Mucosa of descending colon (tissue), 3 donors: ENCODE measurements around the gene RTBDN. TPM values are rescaled to one million over a fixed set of nuclear protein-coding genes. Genes with fewer than 3 reads are reported as not detected.

Source experiments
- ATAC-seq: fragments of 200-7000 bp; cut with Tn5 transposase; one replicate; pipeline ENCODE4 v1.9.1; 2020; ENCODE audit warnings: mild to moderate bottlenecking, moderate library complexity
- DNase-seq, 3 donors: peaks; one replicate each; pipeline ENCODE4 v3.0.0-alpha.2; 2020
- H3K36me3 ChIP-seq: fragments of 200-600 bp; one replicate; pipeline ENCODE4 v1.8.0; 2021; ENCODE audit warnings: low read depth, mild to moderate bottlenecking
- H3K4me1 ChIP-seq: fragments of 200-600 bp; one replicate; pipeline ENCODE4 v1.8.0; 2021; ENCODE audit warnings: low read depth, mild to moderate bottlenecking
- H3K4me3 ChIP-seq: fragments of 200-600 bp; one replicate; pipeline ENCODE4 v1.8.0; 2021; ENCODE audit warnings: mild to moderate bottlenecking
- H3K9me3 ChIP-seq: fragments of 200-600 bp; one replicate; pipeline ENCODE4 v1.8.0; 2021; ENCODE audit warnings: mild to moderate bottlenecking
- intact Hi-C, 2 donors: fragments of 100-400 bp; cut with DNase I in 1 of 2; cut with micrococcal nuclease in 1 of 2; formaldehyde crosslinking; loops; one replicate each; pipeline versions ENCODE4 v1.11.0 to v1.11.1; 2022; cut with DNase I, micrococcal nuclease
- total RNA-seq, 3 donors: library from RNA; stranded (reverse); fragmentation: NEBNext Ultra II Directional in 2 of 3; extraction: Animal tissue kit (Norgen Biotek cat#: 25700) in 2 of 3; gene quantifications; one replicate each; pipeline versions ENCODE4 v1.2.1 to v1.2.4, GENCODE V29; 2021 to 2023
- TF ChIP-seq, protein P1 (sequence below): fragments of 200-600 bp; IDR thresholded peaks from one replicate; pipeline ENCODE4 v1.8.0; 2022; ENCODE audit warnings: antibody characterized with exemption, mild to moderate bottlenecking
- donor health status: DM: no; HTN: no; CAD: no; lungs with moderate emphysema.
- donor health status: DM: no; HTN: no; CAD: no.
- donor health status: DM: no; HTN: yes; CAD: no.

The RTBDN gene
- total RNA-seq, 3 donors from 2014 or later, result 0.87 to 1.7 TPM; not detected in 1

DNA sequence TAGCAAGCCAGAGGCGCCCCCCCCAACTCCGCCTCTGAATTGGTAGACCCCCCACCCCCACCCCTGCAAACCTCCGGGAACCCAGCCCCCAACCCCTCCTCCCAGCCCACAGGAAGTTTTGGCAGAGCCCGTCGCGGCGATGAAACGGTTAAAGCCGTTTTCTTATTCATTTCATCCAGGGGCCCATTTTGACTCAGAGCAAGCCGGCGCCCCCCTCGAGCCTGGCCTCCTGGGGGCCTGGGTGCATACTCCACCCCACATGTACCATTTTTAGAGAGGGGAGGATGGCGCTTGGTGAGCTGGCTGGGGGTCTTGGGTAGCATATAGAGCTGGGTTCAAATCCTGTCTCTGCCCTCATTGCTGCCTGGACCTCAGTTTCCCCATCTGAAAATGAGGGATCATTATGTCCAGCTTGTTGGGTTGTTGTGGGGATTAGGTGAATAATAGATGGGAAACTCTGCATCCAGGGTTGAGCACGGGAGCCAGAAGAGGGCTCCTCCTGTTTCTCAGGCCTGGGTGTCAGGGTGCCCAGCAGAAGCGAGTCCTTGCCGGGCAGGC, 51.0 kb downstream of the RTBDN start:
- Histone ChIP-seq H3K4me1 (peaks cover 65% of the 10 kb centered on the region), H3K36me3 (no peaks in the 10 kb centered on the region), H3K4me3 (no peak overlapping the region), H3K9me3 (no peaks in the 10 kb centered on the region)
- ATAC-seq (no peak), DNase-seq (no peak)
- intact Hi-C loops, result no loop called here
- TF ChIP-seq, protein P1, sequence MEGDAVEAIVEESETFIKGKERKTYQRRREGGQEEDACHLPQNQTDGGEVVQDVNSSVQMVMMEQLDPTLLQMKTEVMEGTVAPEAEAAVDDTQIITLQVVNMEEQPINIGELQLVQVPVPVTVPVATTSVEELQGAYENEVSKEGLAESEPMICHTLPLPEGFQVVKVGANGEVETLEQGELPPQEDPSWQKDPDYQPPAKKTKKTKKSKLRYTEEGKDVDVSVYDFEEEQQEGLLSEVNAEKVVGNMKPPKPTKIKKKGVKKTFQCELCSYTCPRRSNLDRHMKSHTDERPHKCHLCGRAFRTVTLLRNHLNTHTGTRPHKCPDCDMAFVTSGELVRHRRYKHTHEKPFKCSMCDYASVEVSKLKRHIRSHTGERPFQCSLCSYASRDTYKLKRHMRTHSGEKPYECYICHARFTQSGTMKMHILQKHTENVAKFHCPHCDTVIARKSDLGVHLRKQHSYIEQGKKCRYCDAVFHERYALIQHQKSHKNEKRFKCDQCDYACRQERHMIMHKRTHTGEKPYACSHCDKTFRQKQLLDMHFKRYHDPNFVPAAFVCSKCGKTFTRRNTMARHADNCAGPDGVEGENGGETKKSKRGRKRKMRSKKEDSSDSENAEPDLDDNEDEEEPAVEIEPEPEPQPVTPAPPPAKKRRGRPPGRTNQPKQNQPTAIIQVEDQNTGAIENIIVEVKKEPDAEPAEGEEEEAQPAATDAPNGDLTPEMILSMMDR, result no peak

DNA sequence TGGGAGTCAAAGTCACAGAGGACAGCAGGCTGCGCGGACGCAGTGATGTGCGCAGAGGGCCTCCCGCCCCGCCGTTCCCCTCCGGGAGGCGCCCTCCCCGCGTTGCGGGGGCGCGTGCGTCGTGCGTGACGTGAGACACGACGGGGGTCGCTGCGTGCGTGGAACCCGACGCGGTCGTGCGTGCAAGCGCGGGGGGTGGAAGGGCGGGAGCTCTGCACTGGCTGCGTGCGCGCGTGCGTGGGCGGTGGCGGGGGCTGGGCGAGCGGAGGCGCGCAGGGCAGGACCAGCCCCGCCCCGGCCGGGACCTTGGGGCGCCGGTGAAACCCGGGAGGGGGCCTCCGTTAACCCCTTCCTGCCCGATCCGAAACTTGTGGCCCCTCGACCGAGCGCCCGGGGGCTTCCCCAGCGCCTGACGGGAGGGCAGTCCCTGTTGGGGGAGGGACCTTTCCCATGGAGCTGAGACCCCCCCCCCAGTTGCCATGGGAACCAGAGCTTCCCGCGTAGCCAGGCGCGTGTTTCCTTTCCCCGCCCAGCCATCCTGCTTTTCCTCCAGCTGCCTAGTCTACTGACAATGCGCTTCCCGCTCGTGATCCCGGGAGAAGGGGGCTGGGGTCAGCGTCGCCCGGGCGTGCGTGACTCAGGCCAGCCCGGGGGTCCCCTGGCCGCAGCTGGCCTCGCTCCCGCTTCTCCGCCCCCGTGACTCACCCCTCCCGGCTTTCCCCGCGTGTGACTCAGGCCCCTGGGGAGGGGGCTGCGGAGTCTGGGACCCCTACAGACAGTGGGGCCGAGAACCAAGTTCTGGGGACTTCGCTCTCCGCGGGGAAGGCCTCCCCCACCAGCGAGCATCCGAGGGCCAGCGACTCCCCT, 51.7 kb downstream of the RTBDN start:
- peak; percentile 62 for ATAC-seq
- Histone ChIP-seq H3K4me1 (peaks cover 60% of the 10 kb centered on the region), H3K4me3 (peak overlapping the region; percentile 9), H3K9me3 (no peaks in the 10 kb centered on the region), H3K36me3 (no peaks in the 10 kb centered on the region)
- DNase-seq, result peak; percentile 87 to 94 (median 90)
- intact Hi-C loops, result no loop called here
- TF ChIP-seq, protein P1, result no peak

DNA sequence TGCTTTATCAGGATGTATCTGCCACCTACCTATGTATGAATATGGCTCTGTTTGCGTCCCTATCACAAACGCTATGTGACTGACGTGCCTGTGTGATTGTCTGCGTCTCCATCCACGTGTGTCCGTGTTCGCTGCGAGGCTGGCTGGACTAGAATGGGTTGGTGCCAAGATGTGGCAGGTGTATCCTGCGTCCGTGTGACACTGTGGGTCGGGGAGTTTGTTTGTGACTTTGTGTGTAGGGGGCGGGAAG, 52.3 kb downstream of the RTBDN start:
- Histone ChIP-seq H3K4me1 (peaks cover 58% of the 10 kb centered on the region), H3K4me3 (peak overlapping the region; percentile 9), H3K36me3 (no peaks in the 10 kb centered on the region), H3K9me3 (no peaks in the 10 kb centered on the region)
- TF ChIP-seq, protein P1, result no peak
- intact Hi-C loops, result no loop called here
- no peak for DNase-seq
- no peak for ATAC-seq

DNA sequence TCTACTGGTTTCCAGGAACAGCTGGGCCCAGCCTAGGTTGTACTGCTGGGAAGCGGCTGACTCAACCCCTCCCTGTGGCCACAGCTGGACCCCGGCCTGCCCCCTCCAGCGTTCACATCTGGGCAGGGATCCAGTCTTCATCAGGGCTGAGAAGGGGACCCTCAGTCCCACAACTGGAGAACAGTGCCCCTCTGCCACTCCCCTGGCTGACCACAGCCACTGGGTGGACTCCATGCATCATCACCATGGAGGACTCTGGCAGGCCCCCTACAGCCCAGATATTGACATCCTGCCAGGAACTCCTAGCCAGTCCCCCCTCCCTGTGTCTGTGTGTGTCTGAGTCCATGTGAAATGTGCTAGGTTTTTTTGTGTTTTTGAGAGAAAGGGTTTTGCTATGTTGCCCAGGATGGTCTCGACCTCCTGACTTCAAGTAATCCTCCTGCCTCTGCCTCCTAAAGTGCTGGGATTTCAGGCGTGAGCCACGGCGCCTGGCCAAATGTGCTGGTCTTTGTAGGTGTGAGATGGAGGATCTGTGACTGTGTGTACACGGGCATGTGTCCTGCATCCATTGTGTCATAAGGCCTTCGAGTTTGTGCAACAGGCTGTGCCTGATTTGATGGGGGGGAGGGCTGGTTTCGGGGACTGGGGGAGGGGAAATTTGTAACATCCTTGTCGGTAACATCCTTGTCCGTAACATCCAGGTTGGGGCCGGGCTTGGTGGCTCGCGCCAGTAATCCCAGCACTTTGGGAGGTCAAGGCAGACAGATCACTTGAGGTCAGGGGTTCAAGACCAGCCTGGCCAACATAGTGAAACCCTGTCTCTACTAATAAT, 55.0 kb downstream of the RTBDN start:
- TF ChIP-seq, protein P1, result no peak
- peak; percentile 52 to 77 (median 59) for DNase-seq
- intact Hi-C loops, result no loop called here
- Histone ChIP-seq H3K4me3 (no peak overlapping the region), H3K9me3 (no peaks in the 10 kb centered on the region), H3K36me3 (no peaks in the 10 kb centered on the region), H3K4me1 (peaks cover 46% of the 10 kb centered on the region)
- ATAC-seq, result no peak

DNA sequence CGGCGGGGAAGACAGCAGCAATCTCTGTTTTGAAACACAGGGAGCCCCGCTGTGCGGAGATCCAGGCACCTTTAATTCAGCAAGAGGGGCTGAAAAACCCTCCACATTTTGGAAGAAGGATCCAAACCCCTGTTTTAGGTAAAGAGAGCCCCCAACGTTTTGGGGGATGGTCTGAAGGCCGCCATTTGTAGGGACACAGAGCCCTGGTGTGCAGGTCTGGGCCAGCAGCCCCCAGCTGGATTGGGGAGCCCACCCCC, 55.5 kb downstream of the RTBDN start:
- H3K4me3 ChIP-seq, result no peak overlapping the region
- H3K9me3 ChIP-seq, result no peaks in the 10 kb centered on the region
- intact Hi-C loops, result no loop called here
- H3K4me1 ChIP-seq, result peaks cover 46% of the 10 kb centered on the region
- TF ChIP-seq, protein P1, result no peak
- DNase-seq (no peak), ATAC-seq (no peak)
- H3K36me3 ChIP-seq, result no peaks in the 10 kb centered on the region
